GM20000 (cell line): ENCODE results near the gene SPP1.

Experiments used
- DNase-seq: peaks from one replicate; pipeline ENCODE4 v3.0.0; 2012; ENCODE audit warnings: low spot score
- TF ChIP-seq, protein P1 (sequence below): IDR thresholded peaks from 2 replicates; pipeline ENCODE4 v1.5.1; 2012; ENCODE audit warnings: mild to moderate bottlenecking, control low read depth; ENCODE audit errors: extremely low read depth, missing control alignments

The SPP1 gene

DNA sequence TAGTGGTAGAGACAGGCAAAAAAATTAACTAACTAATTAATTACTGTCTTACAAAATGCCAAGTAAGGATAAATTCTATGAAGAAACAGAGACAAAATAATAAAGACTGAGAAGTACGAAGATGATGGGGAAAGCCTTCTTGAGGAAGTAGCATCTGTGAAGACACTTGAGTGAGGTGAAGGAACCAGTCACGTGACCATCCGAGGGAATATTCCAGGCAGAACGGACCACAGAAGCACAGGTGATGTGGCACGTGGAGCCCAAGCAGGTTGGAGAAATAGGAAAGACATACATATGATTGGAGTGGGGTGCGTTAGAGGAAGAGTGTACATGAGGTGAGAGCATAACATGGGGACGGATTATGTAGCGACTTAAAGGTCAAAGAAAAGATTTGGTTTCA is 30.5 kb upstream of the SPP1 start:
- TF ChIP-seq, protein P1, sequence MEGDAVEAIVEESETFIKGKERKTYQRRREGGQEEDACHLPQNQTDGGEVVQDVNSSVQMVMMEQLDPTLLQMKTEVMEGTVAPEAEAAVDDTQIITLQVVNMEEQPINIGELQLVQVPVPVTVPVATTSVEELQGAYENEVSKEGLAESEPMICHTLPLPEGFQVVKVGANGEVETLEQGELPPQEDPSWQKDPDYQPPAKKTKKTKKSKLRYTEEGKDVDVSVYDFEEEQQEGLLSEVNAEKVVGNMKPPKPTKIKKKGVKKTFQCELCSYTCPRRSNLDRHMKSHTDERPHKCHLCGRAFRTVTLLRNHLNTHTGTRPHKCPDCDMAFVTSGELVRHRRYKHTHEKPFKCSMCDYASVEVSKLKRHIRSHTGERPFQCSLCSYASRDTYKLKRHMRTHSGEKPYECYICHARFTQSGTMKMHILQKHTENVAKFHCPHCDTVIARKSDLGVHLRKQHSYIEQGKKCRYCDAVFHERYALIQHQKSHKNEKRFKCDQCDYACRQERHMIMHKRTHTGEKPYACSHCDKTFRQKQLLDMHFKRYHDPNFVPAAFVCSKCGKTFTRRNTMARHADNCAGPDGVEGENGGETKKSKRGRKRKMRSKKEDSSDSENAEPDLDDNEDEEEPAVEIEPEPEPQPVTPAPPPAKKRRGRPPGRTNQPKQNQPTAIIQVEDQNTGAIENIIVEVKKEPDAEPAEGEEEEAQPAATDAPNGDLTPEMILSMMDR = no peak
- DNase-seq = no peak

- TF ChIP-seq, protein P1 = no peak
- DNase-seq = no peak
These were observed 28.7 kb upstream of the SPP1 start for GRCh38 chr4:87946766-87947165.

- DNase-seq = no peak
- TF ChIP-seq, protein P1 = no peak
These were observed 27.9 kb upstream of the SPP1 start for GRCh38 chr4:87947381-87948160.

- TF ChIP-seq, protein P1 = no peak
- no peak for DNase-seq
These were observed 25.6 kb upstream of the SPP1 start for GRCh38 chr4:87949961-87950360.

- no peak for DNase-seq
- TF ChIP-seq, protein P1 = no peak
These were observed 25.0 kb upstream of the SPP1 start for GRCh38 chr4:87950493-87950892.

- TF ChIP-seq, protein P1 = no peak
- DNase-seq = no peak
These were observed 24.5 kb upstream of the SPP1 start for GRCh38 chr4:87950936-87951511.

DNA sequence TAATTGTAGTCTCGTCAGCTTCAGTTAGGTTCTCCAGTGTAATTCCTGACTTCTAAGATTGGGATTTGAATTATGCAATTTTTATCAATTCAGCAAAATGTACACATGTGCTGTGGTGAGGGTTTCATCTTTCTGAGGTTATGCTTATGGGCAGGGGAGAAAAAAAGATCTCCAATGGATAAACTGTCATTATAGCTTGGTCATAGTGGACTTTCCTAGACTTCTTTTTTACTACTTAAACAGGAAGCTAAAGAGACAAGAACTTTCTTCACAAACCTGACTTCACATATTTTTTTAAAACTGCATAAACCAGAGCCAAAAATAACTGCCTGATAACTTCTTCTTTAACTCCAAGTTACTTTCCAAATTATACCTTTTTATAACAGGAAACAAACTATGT is 21.7 kb upstream of the SPP1 start:
- TF ChIP-seq, protein P1 = no peak
- no peak for DNase-seq
